ENCODE measurements around the gene SORCS1. TPM values are rescaled to one million over a fixed set of nuclear protein-coding genes. Genes with fewer than 3 reads are reported as not detected.

SORCS1 gene
- total and polyA plus RNA-seq, 2 experiments from 2014 or later, result 2.9 to 8.9 TPM

GRCh38 chr10:106830006-106830405 is 334.5 kb downstream of the SORCS1 start:
- TF ChIP-seq NANOG (IDR thresholded peaks at IDR 0.05; ENCODE audit: borderline replicate concordance) (no peak), JUNB (IDR thresholded peaks at IDR 0.05; ENCODE audit: unreplicated experiment) (no peak), ETS1 (IDR thresholded peaks at IDR 0.05) (no peak), CREB1 (CRISPR knock-in tag; IDR thresholded peaks at IDR 0.05; ENCODE audit: low read depth) (no peak), CTCF (conservative IDR thresholded peaks at IDR 0.05; ENCODE audit: low read depth in 2 of 2) (no peak)
- 0 out of 2 replicates have a peak, but pooled peaks cover 3% of the 10 kb centered on the region for H3K9me2 ChIP-seq (ENCODE audit: insufficient read depth)
- ATAC-seq (no peak), DNase-seq (ENCODE audit: low spot score) (no peak)
- Mint-ChIP-seq H3K36me3 (ENCODE audit: low read depth) (no peaks in the 10 kb centered on the region), H3K27ac (no peak overlapping the region), H3K4me3 (no peak overlapping the region), H3K4me1 (no peaks in the 10 kb centered on the region; the same call in 2 of the 3 replicates), H3K27me3 (ENCODE audit: insufficient read depth, low read depth, poor library complexity) (peaks cover 2% of the 10 kb centered on the region), H3K9me3 (no peaks in the 10 kb centered on the region)
- H3K27me3 ChIP-seq (ENCODE audit: insufficient read depth), result no peaks in the 10 kb centered on the region
- H2AFZ ChIP-seq, result no peak overlapping the region
- no peaks in the 10 kb centered on the region for H4K20me1 ChIP-seq (replicated peaks; ENCODE audit: insufficient read depth)
- H3K4me3 ChIP-seq, result no peak overlapping the region
- H3K79me2 ChIP-seq (replicated peaks; ENCODE audit: insufficient read depth), result no peaks in the 10 kb centered on the region
- H3K36me3 ChIP-seq (ENCODE audit: insufficient read depth), result no peaks in the 10 kb centered on the region
- no peaks in the 10 kb centered on the region for H3F3A ChIP-seq (replicated peaks; ENCODE audit: low read depth)
- H3K27ac ChIP-seq (ENCODE audit: low read depth), result no peak overlapping the region
- no peaks in the 10 kb centered on the region for H3K4me1 ChIP-seq (ENCODE audit: insufficient read depth)
- H3K4me2 ChIP-seq, result no peak overlapping the region

GRCh38 chr10:106826716-106827115 is 337.8 kb downstream of the SORCS1 start:
- H3K4me1 Mint-ChIP-seq, result no peaks in the 10 kb centered on the region; the same call in 2 of the 3 replicates
- ATAC-seq (no peak), DNase-seq (ENCODE audit: low spot score) (no peak)
- no peak overlapping the region for H3K27ac Mint-ChIP-seq
- Histone ChIP-seq H3K36me3 (ENCODE audit: insufficient read depth) (no peaks in the 10 kb centered on the region), H3K9me2 (ENCODE audit: insufficient read depth) (no peaks in the 10 kb centered on the region), H3K4me2 (no peak overlapping the region), H2AFZ (no peak overlapping the region), H3K4me3 (no peak overlapping the region), H3F3A (replicated peaks; ENCODE audit: low read depth) (no peaks in the 10 kb centered on the region), H3K79me2 (replicated peaks; ENCODE audit: insufficient read depth) (no peaks in the 10 kb centered on the region), H3K4me1 (ENCODE audit: insufficient read depth) (no peaks in the 10 kb centered on the region), H3K27me3 (ENCODE audit: insufficient read depth) (no peaks in the 10 kb centered on the region), H4K20me1 (replicated peaks; ENCODE audit: insufficient read depth) (no peaks in the 10 kb centered on the region), H3K27ac (ENCODE audit: low read depth) (no peak overlapping the region)
- H3K27me3 Mint-ChIP-seq (ENCODE audit: insufficient read depth, low read depth, poor library complexity), result no peaks in the 10 kb centered on the region
- no peaks in the 10 kb centered on the region for H3K36me3 Mint-ChIP-seq (ENCODE audit: low read depth)
- H3K9me3 Mint-ChIP-seq, result no peaks in the 10 kb centered on the region
- H3K4me3 Mint-ChIP-seq, result no peak overlapping the region
- no peak for TF ChIP-seq STAT1 (IDR thresholded peaks at IDR 0.05; ENCODE audit: unreplicated experiment)
- TF ChIP-seq CREB1 (CRISPR knock-in tag; IDR thresholded peaks at IDR 0.05; ENCODE audit: low read depth), result no peak
- TF ChIP-seq EZH2 (IDR thresholded peaks at IDR 0.05; ENCODE audit: low read depth, unreplicated experiment), result no peak
- TF ChIP-seq CTCF (conservative IDR thresholded peaks at IDR 0.05; ENCODE audit: low read depth in 2 of 2), result no peak
- no peak for TF ChIP-seq ETS1 (IDR thresholded peaks at IDR 0.05)
- TF ChIP-seq ZNF331 (CRISPR knock-in tag; IDR thresholded peaks at IDR 0.05; ENCODE audit: low read depth), result no peak
- no peak for TF ChIP-seq JUNB (IDR thresholded peaks at IDR 0.05; ENCODE audit: unreplicated experiment)
- TF ChIP-seq NANOG (IDR thresholded peaks at IDR 0.05; ENCODE audit: borderline replicate concordance), result no peak
- TF ChIP-seq EZH2phosphoT487 (IDR thresholded peaks at IDR 0.05; ENCODE audit: unreplicated experiment), result no peak
- no peak for TF ChIP-seq POLR2AphosphoS5 (IDR thresholded peaks at IDR 0.05; ENCODE audit: low read depth)
- TF ChIP-seq ZNF114 (CRISPR knock-in tag; IDR thresholded peaks at IDR 0.05), result no peak

Measured in GM23338 (cell line).